Astrocyte (in vitro differentiated cells and primary cell): ENCODE results near the gene MALT1.

Source experiments
- EZH2 ChIP-seq: IDR thresholded peaks from 2 replicates; pipeline ENCODE4 v1.6.1; 2012; ENCODE audit warnings: mild to moderate bottlenecking, low read length, inconsistent platforms; ENCODE audit not compliant: insufficient read depth
- TF ChIP-seq, protein P1 (sequence below): IDR thresholded peaks from 2 replicates; pipeline ENCODE4 v1.5.1; 2011; ENCODE audit warnings: low read depth, mild to moderate bottlenecking, inconsistent platforms, low read length, moderate library complexity; ENCODE audit not compliant: insufficient read depth

GRCh38 chr18:58715540-58715939 is 44.3 kb downstream of the MALT1 start:
- TF ChIP-seq, protein P1, sequence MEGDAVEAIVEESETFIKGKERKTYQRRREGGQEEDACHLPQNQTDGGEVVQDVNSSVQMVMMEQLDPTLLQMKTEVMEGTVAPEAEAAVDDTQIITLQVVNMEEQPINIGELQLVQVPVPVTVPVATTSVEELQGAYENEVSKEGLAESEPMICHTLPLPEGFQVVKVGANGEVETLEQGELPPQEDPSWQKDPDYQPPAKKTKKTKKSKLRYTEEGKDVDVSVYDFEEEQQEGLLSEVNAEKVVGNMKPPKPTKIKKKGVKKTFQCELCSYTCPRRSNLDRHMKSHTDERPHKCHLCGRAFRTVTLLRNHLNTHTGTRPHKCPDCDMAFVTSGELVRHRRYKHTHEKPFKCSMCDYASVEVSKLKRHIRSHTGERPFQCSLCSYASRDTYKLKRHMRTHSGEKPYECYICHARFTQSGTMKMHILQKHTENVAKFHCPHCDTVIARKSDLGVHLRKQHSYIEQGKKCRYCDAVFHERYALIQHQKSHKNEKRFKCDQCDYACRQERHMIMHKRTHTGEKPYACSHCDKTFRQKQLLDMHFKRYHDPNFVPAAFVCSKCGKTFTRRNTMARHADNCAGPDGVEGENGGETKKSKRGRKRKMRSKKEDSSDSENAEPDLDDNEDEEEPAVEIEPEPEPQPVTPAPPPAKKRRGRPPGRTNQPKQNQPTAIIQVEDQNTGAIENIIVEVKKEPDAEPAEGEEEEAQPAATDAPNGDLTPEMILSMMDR, result no peak
- no peak for TF ChIP-seq EZH2
